GM13976 (cell line): ENCODE measurements around the gene EEFSEC.

Experiments used
- DNase-seq: peaks from one replicate; pipeline ENCODE4 v3.0.0; 2012; ENCODE audit warnings: low spot score
- CTCF ChIP-seq: IDR thresholded peaks from 2 replicates; pipeline ENCODE4 v1.5.1; 2012; ENCODE audit warnings: borderline replicate concordance, mild to moderate bottlenecking; ENCODE audit not compliant: insufficient read depth; ENCODE audit errors: extremely low read depth, missing control alignments, control extremely low read depth
- in situ Hi-C: fragments of 300-500 bp; cut with MboI; formaldehyde crosslinking; loops from one replicate; pipeline ENCODE4 v1.12.0; 2022; ENCODE audit warnings: low sequenced_read_pairs, mixed read lengths, inconsistent platforms; ENCODE audit not compliant: unreplicated experiment

Gene EEFSEC

DNA sequence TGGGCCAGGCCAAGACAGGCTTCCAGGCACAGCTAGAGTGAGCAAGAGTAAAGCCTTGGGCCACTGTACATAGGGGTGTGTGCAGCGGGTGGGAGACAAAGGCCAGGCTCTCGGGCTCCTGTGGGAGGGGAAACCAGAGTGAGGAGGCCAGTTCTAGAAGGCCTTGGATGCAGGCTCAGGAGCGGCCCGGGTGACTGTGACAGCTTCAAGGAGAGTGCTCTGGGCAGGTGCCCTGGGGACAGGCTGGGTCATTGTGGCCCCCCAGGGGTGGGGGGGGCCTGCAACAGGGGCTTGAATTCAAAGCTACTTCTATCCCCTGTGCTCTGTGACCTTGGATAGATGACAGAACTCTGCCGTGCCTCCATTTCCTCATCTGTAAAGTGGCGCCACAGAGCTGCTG lies 204.3 kb downstream of the EEFSEC start:
- TF ChIP-seq CTCF = no peak
- in situ Hi-C loops = no loop called here
- no peak for DNase-seq

DNA sequence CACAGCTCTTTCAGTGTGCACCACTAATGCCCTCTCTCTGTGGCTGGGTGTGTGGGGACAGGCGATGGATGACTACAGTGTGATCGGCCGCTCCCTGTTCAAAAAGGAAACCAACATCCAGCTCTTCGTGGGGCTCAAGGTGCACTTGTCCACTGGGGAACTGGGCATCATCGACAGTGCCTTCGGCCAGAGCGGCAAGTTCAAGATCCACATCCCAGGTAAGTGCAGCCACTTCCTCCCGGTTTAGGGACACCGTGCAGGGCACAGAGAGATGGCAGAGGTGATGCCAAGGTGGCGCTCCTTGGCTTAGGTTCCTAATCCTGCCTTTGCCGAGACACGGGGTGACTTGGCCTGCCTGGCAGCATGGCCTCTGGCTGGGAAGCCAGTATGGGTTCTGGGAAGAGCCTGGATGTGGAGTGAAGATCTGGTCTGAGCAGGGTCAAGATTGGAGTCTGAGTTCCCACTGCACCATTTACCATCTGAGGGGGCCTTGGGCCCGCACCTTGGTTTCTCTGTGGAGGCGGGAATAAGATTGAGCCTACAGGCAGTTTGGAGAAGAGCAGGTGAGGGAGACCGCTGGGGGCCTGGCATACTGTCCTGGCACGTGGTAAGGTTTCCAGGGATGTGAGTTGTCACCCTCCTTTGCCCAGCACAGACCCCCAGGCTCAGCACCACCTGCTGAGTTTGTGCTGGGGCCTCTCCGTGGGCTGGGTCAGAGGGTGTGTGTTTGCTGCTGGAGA lies 205.0 kb downstream of the EEFSEC start:
- in situ Hi-C loops = no loop called here

GRCh38 chr3:128359060-128359664 lies 205.9 kb downstream of the EEFSEC start:
- TF ChIP-seq CTCF = no peak
- in situ Hi-C loops = no loop called here
- DNase-seq = no peak

More for the DNA sequence above, 205.0 kb downstream of the EEFSEC start:
- no peak for TF ChIP-seq CTCF
- no peak for DNase-seq

DNA sequence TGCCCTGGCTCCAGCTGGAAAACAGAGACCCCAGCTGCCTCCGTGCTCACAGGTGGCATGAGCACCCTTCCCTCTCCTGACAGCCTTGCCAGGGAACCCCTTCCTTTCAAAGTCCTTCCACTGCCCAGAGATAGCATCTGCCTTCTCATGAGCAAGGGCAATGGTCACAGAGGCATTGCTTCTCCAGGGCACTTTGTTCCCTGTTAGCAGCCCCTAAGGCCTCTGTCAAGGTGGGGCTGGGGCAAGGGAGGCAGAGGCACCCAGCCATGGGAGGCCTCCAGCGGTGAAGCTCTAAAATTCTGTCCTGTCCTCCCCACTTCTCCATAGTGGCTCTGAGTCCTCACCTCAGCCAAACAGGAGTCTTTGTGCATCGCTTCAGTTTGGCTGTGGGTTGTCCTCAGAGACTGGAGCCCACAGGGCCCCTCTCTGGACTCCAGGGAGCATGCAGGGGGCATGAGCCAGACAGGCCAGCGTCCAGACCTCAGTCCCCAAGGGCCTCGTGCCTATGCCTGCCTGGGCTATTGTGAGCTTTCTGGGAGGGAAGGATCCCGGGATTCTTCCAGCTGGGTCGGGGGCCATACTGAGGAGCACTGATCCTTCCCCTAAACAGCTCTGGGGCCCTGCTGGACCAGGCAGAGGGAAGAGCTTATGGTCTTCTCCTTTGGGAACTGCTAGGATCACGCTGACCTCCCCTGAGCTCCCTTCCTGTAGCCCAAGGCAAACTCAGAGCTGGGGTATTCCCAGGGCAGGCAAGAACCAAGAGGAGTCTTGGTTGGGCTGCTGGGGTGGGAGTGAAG lies 206.8 kb downstream of the EEFSEC start:
- in situ Hi-C loops = no loop called here
- DNase-seq = no peak
- no peak for TF ChIP-seq CTCF

GRCh38 chr3:128360705-128361271 lies 207.5 kb downstream of the EEFSEC start:
- no peak for TF ChIP-seq CTCF
- in situ Hi-C loops = no loop called here
- DNase-seq = no peak
